GM23338 (cell line): ENCODE results near the gene PDE6C. TPM values are rescaled to one million over a fixed set of nuclear protein-coding genes. Genes with fewer than 3 reads are reported as not detected.
A peak's percentile ranks its signal among the peaks of the same experiment; 100 is the strongest.

Experiments
- ATAC-seq: fragments of 200-7000 bp; cut with Tn5 transposase; 3 replicates; pipeline ENCODE4 v1.9.1; 2020
- DNase-seq: peaks from one replicate; pipeline ENCODE4 v3.0.0-alpha.2; 2015; ENCODE audit warnings: low spot score
- H2AFZ ChIP-seq: fragments of 200-600 bp; sonication (generic); 2 replicates; pipeline ENCODE4 v1.8.0; 2016; ENCODE audit warnings: antibody characterized with exemption, mild to moderate bottlenecking, moderate library complexity
- H3F3A ChIP-seq: fragments of 200-600 bp; sonication (generic); replicated peaks from 2 replicates; pipeline ENCODE4 v1.8.0; 2017; ENCODE audit warnings: antibody characterized with exemption, mixed run types, low read depth
- H3K27ac ChIP-seq: fragments of 200-600 bp; sonication (generic); 2 replicates; pipeline ENCODE4 v1.6.1; 2016; ENCODE audit warnings: low read depth
- H3K27me3 ChIP-seq: fragments of 200-600 bp; sonication (generic); 2 replicates; pipeline ENCODE4 v1.8.0; 2016; ENCODE audit warnings: mild to moderate bottlenecking, mixed run types, moderate library complexity; ENCODE audit not compliant: insufficient read depth
- H3K36me3 ChIP-seq: fragments of 200-600 bp; sonication (generic); 2 replicates; pipeline ENCODE4 v1.8.0; 2016; ENCODE audit warnings: mild to moderate bottlenecking; ENCODE audit not compliant: insufficient read depth
- H3K4me1 ChIP-seq: fragments of 200-600 bp; sonication (generic); 2 replicates; pipeline ENCODE4 v1.8.0; 2016; ENCODE audit warnings: mild to moderate bottlenecking, moderate library complexity; ENCODE audit not compliant: insufficient read depth
- H3K4me2 ChIP-seq: fragments of 200-600 bp; sonication (generic); 2 replicates; pipeline ENCODE4 v1.7.1; 2017; ENCODE audit warnings: mixed run types
- H3K4me3 ChIP-seq: fragments of 200-600 bp; sonication (generic); 2 replicates; pipeline ENCODE4 v1.6.1; 2016; ENCODE audit warnings: mixed run types
- H3K79me2 ChIP-seq: fragments of 200-600 bp; sonication (generic); replicated peaks from 2 replicates; pipeline ENCODE4 v1.8.0; 2017; ENCODE audit warnings: mild to moderate bottlenecking; ENCODE audit not compliant: insufficient read depth
- H3K9me2 ChIP-seq: fragments of 200-600 bp; sonication (generic); 2 replicates; pipeline ENCODE4 v1.8.0; 2017; ENCODE audit not compliant: insufficient read depth
- H4K20me1 ChIP-seq: fragments of 200-600 bp; sonication (generic); replicated peaks from 2 replicates; pipeline ENCODE4 v1.8.0; 2017; ENCODE audit warnings: mild to moderate bottlenecking; ENCODE audit not compliant: insufficient read depth
- H3K27ac Mint-ChIP-seq: 2 replicates; pipeline ENCODE4 v1.8.0; 2020; ENCODE audit warnings: inconsistent platforms, mild to moderate bottlenecking, moderate library complexity, mixed read lengths
- H3K27me3 Mint-ChIP-seq: 3 replicates; pipeline ENCODE4 v1.8.0; 2022; ENCODE audit warnings: low read depth, mild to moderate bottlenecking, moderate library complexity, mixed read lengths, inconsistent platforms; ENCODE audit not compliant: insufficient read depth, poor library complexity
- H3K36me3 Mint-ChIP-seq: 3 replicates; pipeline ENCODE4 v1.8.0; 2021; ENCODE audit warnings: low read depth, mild to moderate bottlenecking, inconsistent platforms, moderate library complexity, mixed read lengths
- H3K4me1 Mint-ChIP-seq: 3 replicates; pipeline ENCODE4 v1.8.0; 2020; ENCODE audit warnings: mild to moderate bottlenecking, inconsistent platforms, mixed read lengths
- H3K4me3 Mint-ChIP-seq: 3 replicates; pipeline ENCODE4 v1.8.0; 2021; ENCODE audit warnings: moderate library complexity, mild to moderate bottlenecking, inconsistent platforms, mixed read lengths
- H3K9me3 Mint-ChIP-seq: 3 replicates; pipeline ENCODE4 v1.8.0; 2020; ENCODE audit warnings: moderate library complexity, mild to moderate bottlenecking, inconsistent platforms, mixed read lengths
- CREB1 ChIP-seq: fragments of 250-450 bp; sonication (Bioruptor Pico); IDR thresholded peaks from 2 replicates; pipeline ENCODE4 v1.5.0; 2020; ENCODE audit warnings: low read depth, mild to moderate bottlenecking, moderate library complexity
- CTCF ChIP-seq, 2 experiments: fragments of 200-600 bp in 1 of 2; sonication (generic) in 1 of 2; conservative IDR thresholded peaks; 2 replicates each; pipeline versions ENCODE4 v1.5.1 to v1.6.1; 2016 to 2017; ENCODE audit warnings: antibody characterized with exemption in 2 of 2, low read depth in 2 of 2, mild to moderate bottlenecking in 2 of 2, moderate library complexity in 1 of 2
- ETS1 ChIP-seq: IDR thresholded peaks from 2 replicates; pipeline ENCODE4 v1.6.1; 2016; ENCODE audit warnings: antibody characterized with exemption
- EZH2 ChIP-seq: fragments of 200-600 bp; sonication (generic); IDR thresholded peaks from one replicate; pipeline ENCODE4 v1.8.0; 2017; ENCODE audit warnings: antibody characterized with exemption, mild to moderate bottlenecking, low read depth; ENCODE audit not compliant: unreplicated experiment
- EZH2phosphoT487 ChIP-seq: fragments of 200-600 bp; sonication (generic); IDR thresholded peaks from one replicate; pipeline ENCODE4 v1.8.1; 2018; ENCODE audit warnings: antibody characterized with exemption; ENCODE audit not compliant: unreplicated experiment
- NANOG ChIP-seq: IDR thresholded peaks from 2 replicates; pipeline ENCODE4 v1.6.1; 2016; ENCODE audit warnings: antibody characterized with exemption, borderline replicate concordance
- REST ChIP-seq: IDR thresholded peaks from one replicate; pipeline ENCODE4 v1.6.1; 2018; ENCODE audit warnings: antibody characterized with exemption; ENCODE audit not compliant: unreplicated experiment
- ZNF462 ChIP-seq: fragments of 250-450 bp; sonication (Bioruptor Pico); IDR thresholded peaks from 2 replicates; pipeline ENCODE4 v1.5.0; 2020; ENCODE audit warnings: mild to moderate bottlenecking, moderate library complexity
- polyA plus RNA-seq: library from polyadenylated mRNA; unstranded; fragments of >200 nt; fragmentation: Nextera tagmentation; extraction: Ambion mirVana; gene quantifications from 2 replicates; pipeline ENCODE4 v1.2.1, GENCODE V29; 2016
- total RNA-seq: library from RNA; depleted of rRNA; stranded (reverse); fragments of >200 nt; shearing (Covaris generic); gene quantifications from 2 replicates; pipeline ENCODE4 v1.2.3, GENCODE V29; 2014

The PDE6C gene
- total and polyA plus RNA-seq, 2 experiments from 2014 or later = 0.06 TPM; not detected in 1

- peaks cover 14% of the 10 kb centered on the region for H3K4me1 Mint-ChIP-seq
- DNase-seq = peak; percentile 22
- Histone ChIP-seq H3K27ac (no peak overlapping the region), H3K4me1 (peaks cover 6% of the 10 kb centered on the region), H3K4me3 (peak overlapping the region; percentile 66), H3K4me2 (peak overlapping the region; percentile 90), H4K20me1 (no peaks in the 10 kb centered on the region; the same call in 1 of the 2 replicates), H3K79me2 (no peaks in the 10 kb centered on the region), H3K9me2 (no peaks in the 10 kb centered on the region), H2AFZ (peak overlapping the region; percentile 47; the same call in 1 of the 2 replicates), H3K36me3 (no peaks in the 10 kb centered on the region), H3K27me3 (peaks cover 92% of the 10 kb centered on the region), H3F3A (peaks cover 7% of the 10 kb centered on the region; the same call in 1 of the 2 replicates)
- no peak overlapping the region for H3K27ac Mint-ChIP-seq
- peak; percentile 7 for ATAC-seq
- H3K4me3 Mint-ChIP-seq = peak overlapping the region; percentile 81
- peaks cover 61% of the 10 kb centered on the region for H3K27me3 Mint-ChIP-seq
- TF ChIP-seq EZH2 (peak; percentile 5), ETS1 (no peak), CREB1 (CRISPR knock-in tag) (no peak), EZH2phosphoT487 (peak; percentile 9), REST (no peak), CTCF (conservative IDR thresholded peaks at IDR 0.05; ENCODE audit: low read depth in 2 of 2) (no peak), ZNF462 (CRISPR knock-in tag) (no peak), NANOG (no peak)
- H3K36me3 Mint-ChIP-seq = no peaks in the 10 kb centered on the region
- H3K9me3 Mint-ChIP-seq = no peaks in the 10 kb centered on the region
Measured at GRCh38 chr10:93568105-93568390, 44.3 kb upstream of the PDE6C start.
